Neural progenitor cell (in vitro differentiated cells): ENCODE results near the gene MYO16. TPM values are rescaled to one million over a fixed set of nuclear protein-coding genes. Genes with fewer than 3 reads are reported as not detected.

ENCODE experiments used
- DNase-seq: peaks from one replicate; pipeline ENCODE4 v3.0.0-alpha.2; 2016; ENCODE audit warnings: low spot score
- H2AFZ ChIP-seq: fragments of 200-600 bp; sonication (generic); replicated peaks from 2 replicates; pipeline ENCODE4 v1.6.1; 2016; ENCODE audit warnings: antibody characterized with exemption
- H3F3A ChIP-seq: fragments of 200-600 bp; sonication (generic); 2 replicates; pipeline ENCODE4 v1.6.1; 2016; ENCODE audit warnings: antibody characterized with exemption, low read depth
- H3K27ac ChIP-seq: fragments of 200-600 bp; sonication (generic); 2 replicates; pipeline ENCODE4 v1.5.1; 2016; ENCODE audit warnings: mild to moderate bottlenecking
- H3K27me3 ChIP-seq: fragments of 200-600 bp; sonication (generic); 2 replicates; pipeline ENCODE4 v1.6.1; 2016; ENCODE audit warnings: mild to moderate bottlenecking, moderate library complexity
- H3K36me3 ChIP-seq: fragments of 200-600 bp; sonication (generic); 2 replicates; pipeline ENCODE4 v1.5.1; 2016
- H3K4me1 ChIP-seq: fragments of 200-600 bp; sonication (generic); 2 replicates; pipeline ENCODE4 v1.6.1; 2016; ENCODE audit warnings: mixed run types
- H3K4me2 ChIP-seq: fragments of 200-600 bp; sonication (generic); 2 replicates; pipeline ENCODE4 v1.6.1; 2016
- H3K4me3 ChIP-seq: fragments of 200-600 bp; sonication (generic); 2 replicates; pipeline ENCODE4 v1.5.1; 2016
- H3K79me2 ChIP-seq: fragments of 200-600 bp; sonication (generic); 2 replicates; pipeline ENCODE4 v1.6.1; 2016; ENCODE audit warnings: low read depth
- H3K9ac ChIP-seq: fragments of 200-600 bp; sonication (generic); 2 replicates; pipeline ENCODE4 v1.6.1; 2016
- H3K9me3 ChIP-seq: fragments of 200-600 bp; sonication (generic); 2 replicates; pipeline ENCODE4 v1.5.1; 2016; ENCODE audit warnings: low read depth
- H4K20me1 ChIP-seq: fragments of 200-600 bp; sonication (generic); 2 replicates; pipeline ENCODE4 v1.6.1; 2016; ENCODE audit warnings: low read depth
- H3K27ac Mint-ChIP-seq: 3 replicates; pipeline ENCODE4 v1.8.0; 2021; ENCODE audit warnings: mixed read lengths
- H3K27me3 Mint-ChIP-seq: 2 replicates; pipeline ENCODE4 v1.8.0; 2022; ENCODE audit warnings: low read depth, mild to moderate bottlenecking, inconsistent platforms, moderate library complexity, mixed read lengths; ENCODE audit not compliant: insufficient read depth
- H3K36me3 Mint-ChIP-seq: 3 replicates; pipeline ENCODE4 v1.8.0; 2021; ENCODE audit warnings: mixed read lengths
- H3K4me1 Mint-ChIP-seq: 3 replicates; pipeline ENCODE4 v1.8.0; 2021; ENCODE audit warnings: mixed read lengths
- H3K4me3 Mint-ChIP-seq: 3 replicates; pipeline ENCODE4 v1.8.0; 2021; ENCODE audit warnings: mild to moderate bottlenecking, moderate library complexity, mixed read lengths
- H3K9me3 Mint-ChIP-seq: 3 replicates; pipeline ENCODE4 v1.8.0; 2020; ENCODE audit warnings: mixed read lengths
- EZH2 ChIP-seq: fragments of 200-600 bp; sonication (generic); IDR thresholded peaks from 2 replicates; pipeline ENCODE4 v1.6.1; 2017; ENCODE audit warnings: antibody characterized with exemption, mild to moderate bottlenecking, moderate library complexity
- EZH2phosphoT487 ChIP-seq: fragments of 200-600 bp; sonication (generic); IDR thresholded peaks from 2 replicates; pipeline ENCODE4 v1.6.1; 2017; ENCODE audit warnings: antibody characterized with exemption
- total RNA-seq: library from RNA; depleted of rRNA; stranded (reverse); fragments of >200 nt; gene quantifications from 2 replicates; pipeline ENCODE4 v1.2.3, GENCODE V29; 2015; ENCODE audit warnings: low replicate concordance
- TF ChIP-seq, protein P1 (sequence below): fragments of 200-600 bp; sonication (generic); IDR thresholded peaks from 2 replicates; pipeline ENCODE4 v1.5.1; 2017; ENCODE audit warnings: antibody characterized with exemption, mild to moderate bottlenecking

The MYO16 gene
- total RNA-seq, 1 donor from 2014 or later, result 0.41 TPM

GRCh38 chr13:108676620-108677019, 47.2 kb downstream of the MYO16 start:
- H3K27ac ChIP-seq, result no peak overlapping the region
- no peak for DNase-seq
- no peak overlapping the region for H3K4me3 Mint-ChIP-seq
- H3K4me1 Mint-ChIP-seq, result no peaks in the 10 kb centered on the region
- no peaks in the 10 kb centered on the region for H3K27me3 ChIP-seq
- no peaks in the 10 kb centered on the region for H3K9me3 ChIP-seq
- no peaks in the 10 kb centered on the region for H3K36me3 ChIP-seq
- TF ChIP-seq EZH2, result no peak
- TF ChIP-seq, protein P1, sequence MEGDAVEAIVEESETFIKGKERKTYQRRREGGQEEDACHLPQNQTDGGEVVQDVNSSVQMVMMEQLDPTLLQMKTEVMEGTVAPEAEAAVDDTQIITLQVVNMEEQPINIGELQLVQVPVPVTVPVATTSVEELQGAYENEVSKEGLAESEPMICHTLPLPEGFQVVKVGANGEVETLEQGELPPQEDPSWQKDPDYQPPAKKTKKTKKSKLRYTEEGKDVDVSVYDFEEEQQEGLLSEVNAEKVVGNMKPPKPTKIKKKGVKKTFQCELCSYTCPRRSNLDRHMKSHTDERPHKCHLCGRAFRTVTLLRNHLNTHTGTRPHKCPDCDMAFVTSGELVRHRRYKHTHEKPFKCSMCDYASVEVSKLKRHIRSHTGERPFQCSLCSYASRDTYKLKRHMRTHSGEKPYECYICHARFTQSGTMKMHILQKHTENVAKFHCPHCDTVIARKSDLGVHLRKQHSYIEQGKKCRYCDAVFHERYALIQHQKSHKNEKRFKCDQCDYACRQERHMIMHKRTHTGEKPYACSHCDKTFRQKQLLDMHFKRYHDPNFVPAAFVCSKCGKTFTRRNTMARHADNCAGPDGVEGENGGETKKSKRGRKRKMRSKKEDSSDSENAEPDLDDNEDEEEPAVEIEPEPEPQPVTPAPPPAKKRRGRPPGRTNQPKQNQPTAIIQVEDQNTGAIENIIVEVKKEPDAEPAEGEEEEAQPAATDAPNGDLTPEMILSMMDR, result no peak
- TF ChIP-seq EZH2phosphoT487, result no peak
- H3K9ac ChIP-seq, result no peak overlapping the region
- H3K79me2 ChIP-seq, result no peaks in the 10 kb centered on the region
- H2AFZ ChIP-seq, result no peak overlapping the region
- H3K27me3 Mint-ChIP-seq, result no peaks in the 10 kb centered on the region
- H4K20me1 ChIP-seq, result no peaks in the 10 kb centered on the region
- H3K4me2 ChIP-seq, result no peak overlapping the region
- H3K9me3 Mint-ChIP-seq, result no peaks in the 10 kb centered on the region
- H3K4me1 ChIP-seq, result no peaks in the 10 kb centered on the region
- H3K36me3 Mint-ChIP-seq, result no peaks in the 10 kb centered on the region
- no peaks in the 10 kb centered on the region for H3F3A ChIP-seq
- H3K27ac Mint-ChIP-seq, result no peak overlapping the region
- H3K4me3 ChIP-seq, result no peak overlapping the region

DNA sequence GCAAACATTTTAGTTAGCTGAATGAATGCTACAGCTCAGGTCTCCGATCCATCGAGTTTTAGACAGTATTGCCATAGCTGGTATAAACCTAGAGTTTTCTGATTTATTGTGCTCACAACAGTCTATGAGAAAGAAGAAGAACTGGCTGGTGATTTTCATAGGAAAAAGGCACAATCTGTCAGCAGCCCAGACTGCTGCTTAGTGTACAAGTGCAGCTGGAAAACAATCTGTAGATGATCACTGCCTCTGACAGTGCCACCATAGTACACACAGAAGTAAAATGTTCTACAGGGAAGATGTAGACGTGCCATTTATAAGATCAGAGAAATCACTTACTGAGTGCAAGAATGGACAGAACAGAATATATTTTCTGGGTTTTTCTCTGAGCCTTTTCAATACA, 48.4 kb downstream of the MYO16 start:
- no peaks in the 10 kb centered on the region for H3K79me2 ChIP-seq
- DNase-seq, result no peak
- H3K9me3 ChIP-seq, result no peaks in the 10 kb centered on the region
- no peaks in the 10 kb centered on the region for H3K36me3 Mint-ChIP-seq
- no peaks in the 10 kb centered on the region for H3K27me3 Mint-ChIP-seq
- no peak overlapping the region for H3K27ac Mint-ChIP-seq
- no peak overlapping the region for H3K4me3 ChIP-seq
- H3F3A ChIP-seq, result no peaks in the 10 kb centered on the region
- no peaks in the 10 kb centered on the region for H3K4me1 Mint-ChIP-seq
- H3K9ac ChIP-seq, result no peak overlapping the region
- no peaks in the 10 kb centered on the region for H3K9me3 Mint-ChIP-seq
- H2AFZ ChIP-seq, result no peak overlapping the region
- no peak overlapping the region for H3K4me3 Mint-ChIP-seq
- TF ChIP-seq EZH2 (no peak), EZH2phosphoT487 (no peak)
- TF ChIP-seq, protein P1, result no peak
- H3K4me2 ChIP-seq, result no peak overlapping the region
- H3K27me3 ChIP-seq, result no peaks in the 10 kb centered on the region
- no peaks in the 10 kb centered on the region for H3K36me3 ChIP-seq
- no peak overlapping the region for H3K27ac ChIP-seq
- H3K4me1 ChIP-seq, result no peaks in the 10 kb centered on the region
- H4K20me1 ChIP-seq, result no peaks in the 10 kb centered on the region

- Mint-ChIP-seq H3K4me1 (no peaks in the 10 kb centered on the region), H3K27ac (no peak overlapping the region), H3K36me3 (no peaks in the 10 kb centered on the region), H3K4me3 (no peak overlapping the region), H3K27me3 (peaks cover 2% of the 10 kb centered on the region), H3K9me3 (peaks cover 2% of the 10 kb centered on the region)
- H2AFZ ChIP-seq, result no peak overlapping the region
- H3F3A ChIP-seq, result no peaks in the 10 kb centered on the region
- no peaks in the 10 kb centered on the region for H3K36me3 ChIP-seq
- no peak for DNase-seq
- no peak overlapping the region for H3K9ac ChIP-seq
- no peak for TF ChIP-seq EZH2phosphoT487
- TF ChIP-seq, protein P1, result no peak
- TF ChIP-seq EZH2, result no peak
- H3K4me2 ChIP-seq, result no peak overlapping the region
- no peaks in the 10 kb centered on the region for H3K9me3 ChIP-seq
- no peak overlapping the region for H3K27ac ChIP-seq
- no peaks in the 10 kb centered on the region for H4K20me1 ChIP-seq
- H3K4me3 ChIP-seq, result no peak overlapping the region
- no peaks in the 10 kb centered on the region for H3K4me1 ChIP-seq
- H3K27me3 ChIP-seq, result no peaks in the 10 kb centered on the region
- no peaks in the 10 kb centered on the region for H3K79me2 ChIP-seq
Measured at GRCh38 chr13:108680011-108680410, 50.6 kb downstream of the MYO16 start.
